Neural crest cell (in vitro differentiated cells): ENCODE data around the gene PLEKHB2. TPM values are rescaled to one million over a fixed set of nuclear protein-coding genes. Genes with fewer than 3 reads are reported as not detected.

Source experiments
- DNase-seq: peaks from one replicate; pipeline ENCODE4 v3.0.0; 2021; ENCODE audit warnings: low read depth, mixed read lengths, low spot score
- H3K27ac Mint-ChIP-seq: one replicate; pipeline ENCODE4 v1.8.0; 2021; ENCODE audit warnings: mild to moderate bottlenecking, mixed read lengths; ENCODE audit not compliant: unreplicated experiment
- H3K27me3 Mint-ChIP-seq: 2 replicates; pipeline ENCODE4 v1.8.0; 2021; ENCODE audit warnings: low read depth, mild to moderate bottlenecking, mixed read lengths
- H3K36me3 Mint-ChIP-seq: 2 replicates; pipeline ENCODE4 v1.8.0; 2021; ENCODE audit warnings: low read depth, mild to moderate bottlenecking, mixed read lengths
- H3K4me1 Mint-ChIP-seq: 2 replicates; pipeline ENCODE4 v1.8.0; 2021; ENCODE audit warnings: mixed read lengths
- H3K4me3 Mint-ChIP-seq: one replicate; pipeline ENCODE4 v1.8.0; 2021; ENCODE audit warnings: mild to moderate bottlenecking, mixed read lengths
- H3K9me3 Mint-ChIP-seq: 2 replicates; pipeline ENCODE4 v1.8.0; 2021; ENCODE audit warnings: mixed read lengths
- total RNA-seq: library from RNA; stranded (reverse); gene quantifications from 2 replicates; pipeline ENCODE4 v1.2.1, GENCODE V29; 2021
- TF ChIP-seq, protein P1 (sequence below): fragments of 200-600 bp; sonication (generic); conservative IDR thresholded peaks from 2 replicates; pipeline ENCODE4 v1.5.0; 2021; ENCODE audit warnings: antibody characterized with exemption, mild to moderate bottlenecking

Gene PLEKHB2
- total RNA-seq, 1 donor from 2014 or later, result 44.9 TPM

GRCh38 chr2:131140581-131140980 lies 35.4 kb downstream of the PLEKHB2 start:
- no peak for DNase-seq
- TF ChIP-seq, protein P1, sequence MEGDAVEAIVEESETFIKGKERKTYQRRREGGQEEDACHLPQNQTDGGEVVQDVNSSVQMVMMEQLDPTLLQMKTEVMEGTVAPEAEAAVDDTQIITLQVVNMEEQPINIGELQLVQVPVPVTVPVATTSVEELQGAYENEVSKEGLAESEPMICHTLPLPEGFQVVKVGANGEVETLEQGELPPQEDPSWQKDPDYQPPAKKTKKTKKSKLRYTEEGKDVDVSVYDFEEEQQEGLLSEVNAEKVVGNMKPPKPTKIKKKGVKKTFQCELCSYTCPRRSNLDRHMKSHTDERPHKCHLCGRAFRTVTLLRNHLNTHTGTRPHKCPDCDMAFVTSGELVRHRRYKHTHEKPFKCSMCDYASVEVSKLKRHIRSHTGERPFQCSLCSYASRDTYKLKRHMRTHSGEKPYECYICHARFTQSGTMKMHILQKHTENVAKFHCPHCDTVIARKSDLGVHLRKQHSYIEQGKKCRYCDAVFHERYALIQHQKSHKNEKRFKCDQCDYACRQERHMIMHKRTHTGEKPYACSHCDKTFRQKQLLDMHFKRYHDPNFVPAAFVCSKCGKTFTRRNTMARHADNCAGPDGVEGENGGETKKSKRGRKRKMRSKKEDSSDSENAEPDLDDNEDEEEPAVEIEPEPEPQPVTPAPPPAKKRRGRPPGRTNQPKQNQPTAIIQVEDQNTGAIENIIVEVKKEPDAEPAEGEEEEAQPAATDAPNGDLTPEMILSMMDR, result no peak
- no peak overlapping the region for H3K27ac Mint-ChIP-seq
- H3K4me3 Mint-ChIP-seq, result no peak overlapping the region
- no peaks in the 10 kb centered on the region for H3K27me3 Mint-ChIP-seq
- peaks cover 25% of the 10 kb centered on the region for H3K36me3 Mint-ChIP-seq
- H3K4me1 Mint-ChIP-seq, result peaks cover 8% of the 10 kb centered on the region
- H3K9me3 Mint-ChIP-seq, result no peaks in the 10 kb centered on the region

DNA sequence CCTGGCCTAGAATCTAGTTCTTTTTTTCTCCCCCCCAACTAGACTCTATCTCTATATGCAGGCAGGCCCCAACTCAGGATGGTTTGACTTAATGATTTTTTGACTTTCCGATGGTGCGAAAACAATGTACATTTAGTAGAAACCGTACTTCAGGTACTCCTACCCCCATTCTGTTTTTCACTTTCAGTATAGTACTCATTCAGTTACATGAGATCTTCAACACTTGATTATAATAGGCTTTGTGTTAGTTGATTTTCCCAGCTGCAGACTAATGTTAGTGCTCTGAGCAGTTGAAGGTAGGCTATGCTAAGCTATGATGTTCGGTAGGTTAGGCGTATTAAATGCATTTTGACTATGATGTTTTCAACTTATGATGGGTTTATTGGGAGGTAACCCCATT lies 37.7 kb downstream of the PLEKHB2 start:
- no peaks in the 10 kb centered on the region for H3K27me3 Mint-ChIP-seq

DNA sequence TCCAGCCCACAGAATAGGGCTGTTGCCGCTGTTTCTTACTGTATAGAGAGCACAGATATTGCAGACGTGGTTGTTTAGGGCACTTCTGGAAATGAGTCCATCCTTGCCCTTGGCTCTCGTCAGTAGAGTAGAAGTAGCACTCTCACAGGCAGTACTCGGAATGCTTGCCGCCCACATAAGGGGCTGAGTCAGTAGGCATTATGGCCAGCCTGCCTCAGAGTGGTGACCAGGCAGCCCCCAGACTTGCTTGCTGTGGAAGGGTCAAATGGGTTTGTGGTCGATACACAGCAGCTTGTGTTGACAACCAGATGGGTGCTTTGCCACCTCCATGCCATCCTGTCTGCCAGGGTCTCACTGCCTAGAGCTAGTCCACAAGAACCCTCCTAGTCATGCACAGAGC lies 38.7 kb downstream of the PLEKHB2 start:
- peaks cover 18% of the 10 kb centered on the region for H3K36me3 Mint-ChIP-seq
- H3K4me3 Mint-ChIP-seq, result no peak overlapping the region
- H3K27me3 Mint-ChIP-seq, result no peaks in the 10 kb centered on the region
- no peak for DNase-seq
- TF ChIP-seq, protein P1, result no peak
- no peaks in the 10 kb centered on the region for H3K4me1 Mint-ChIP-seq
- no peak overlapping the region for H3K27ac Mint-ChIP-seq
- H3K9me3 Mint-ChIP-seq, result no peaks in the 10 kb centered on the region

More for the DNA sequence above, 37.7 kb downstream of the PLEKHB2 start:
- TF ChIP-seq, protein P1, result no peak
- Mint-ChIP-seq H3K27ac (no peak overlapping the region), H3K36me3 (peaks cover 20% of the 10 kb centered on the region), H3K4me3 (no peak overlapping the region), H3K9me3 (no peaks in the 10 kb centered on the region), H3K4me1 (no peaks in the 10 kb centered on the region)
- no peak for DNase-seq

DNA sequence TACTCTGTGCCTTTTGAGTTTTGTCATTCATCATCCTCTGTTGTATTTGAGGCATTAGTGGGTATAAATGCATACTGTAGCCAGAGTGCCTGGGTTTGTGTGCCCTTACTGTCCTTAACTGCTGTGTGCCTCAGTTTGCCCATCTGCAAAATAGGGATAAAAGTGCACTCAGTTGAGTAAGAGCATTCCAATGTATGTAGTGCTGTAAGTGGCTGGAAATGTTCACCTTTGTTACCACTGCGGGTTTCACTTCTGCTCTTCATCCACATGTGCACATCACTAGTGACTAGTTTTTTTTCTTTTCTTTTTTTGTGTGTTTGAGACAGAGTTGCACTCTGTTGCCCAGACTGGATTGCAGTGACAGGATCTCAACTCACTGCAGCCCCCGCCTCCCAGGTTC lies 39.9 kb downstream of the PLEKHB2 start:
- H3K4me3 Mint-ChIP-seq, result no peak overlapping the region

DNA sequence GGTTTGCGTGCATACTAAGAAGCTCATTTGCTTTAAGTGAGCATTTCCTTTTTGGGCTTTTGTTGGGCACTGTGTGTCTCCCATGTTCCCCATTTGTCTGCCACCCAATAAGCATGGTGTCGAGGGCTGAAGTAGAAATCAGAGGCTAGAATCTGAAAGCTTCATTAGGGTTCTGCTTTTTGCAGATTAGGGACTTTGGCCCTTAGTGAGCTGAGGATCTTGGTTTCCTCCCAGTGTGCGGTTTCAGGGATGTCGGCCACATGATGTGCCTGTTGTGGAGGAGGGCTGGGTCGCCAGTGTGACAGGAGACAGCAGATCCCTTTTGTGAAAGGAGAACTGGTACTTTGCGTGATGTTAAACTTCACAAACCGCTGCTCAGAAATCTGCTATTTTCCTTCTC lies 41.1 kb downstream of the PLEKHB2 start:
- Mint-ChIP-seq H3K27me3 (no peaks in the 10 kb centered on the region), H3K36me3 (peaks cover 10% of the 10 kb centered on the region), H3K4me3 (no peak overlapping the region), H3K27ac (peak overlapping the region; percentile 19), H3K9me3 (no peaks in the 10 kb centered on the region), H3K4me1 (no peaks in the 10 kb centered on the region)
- TF ChIP-seq, protein P1, result no peak
- DNase-seq, result no peak

More for the DNA sequence above, 39.9 kb downstream of the PLEKHB2 start:
- TF ChIP-seq, protein P1, result no peak
- Mint-ChIP-seq H3K27ac (no peak overlapping the region), H3K27me3 (no peaks in the 10 kb centered on the region), H3K4me1 (no peaks in the 10 kb centered on the region), H3K36me3 (peaks cover 14% of the 10 kb centered on the region), H3K9me3 (no peaks in the 10 kb centered on the region)
- no peak for DNase-seq

DNA sequence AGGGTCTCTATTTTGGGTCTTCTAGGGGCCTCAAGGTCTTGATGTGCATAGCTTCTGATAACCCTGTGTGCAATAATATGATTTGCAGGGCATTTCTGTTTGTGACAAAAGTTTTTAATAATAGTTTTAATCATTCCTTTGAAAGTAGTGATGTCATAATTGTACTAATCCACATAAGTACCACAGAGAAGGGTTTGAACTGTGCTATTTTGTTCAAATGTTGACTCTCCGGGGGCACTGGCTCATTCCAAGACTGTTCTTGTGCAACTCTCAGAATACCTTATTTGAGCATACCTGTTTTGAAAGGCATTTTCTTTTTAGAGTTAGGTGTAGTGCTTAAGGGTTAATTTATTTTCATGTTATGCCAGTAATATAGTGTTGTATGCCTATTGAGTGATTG lies 41.6 kb downstream of the PLEKHB2 start:
- Mint-ChIP-seq H3K9me3 (no peaks in the 10 kb centered on the region), H3K27me3 (no peaks in the 10 kb centered on the region), H3K36me3 (peaks cover 10% of the 10 kb centered on the region), H3K4me1 (no peaks in the 10 kb centered on the region), H3K27ac (no peak overlapping the region), H3K4me3 (no peak overlapping the region)
- no peak for DNase-seq
- TF ChIP-seq, protein P1, result no peak
